Mesendoderm (in vitro differentiated cells): Measurements from ENCODE around the gene MSH2.
"Not testable (repeated sequence)": the region's sequence is repeated elsewhere in the genome, so short reads cannot be mapped to it uniquely, and the experiment has no call there.

Experiments
- DNase-seq: peaks from one replicate; pipeline ENCODE4 v3.0.0; 2013
- H2AK5ac ChIP-seq: 2 replicates; pipeline ENCODE4 v1.6.1; 2013; ENCODE audit warnings: low read length, inconsistent platforms
- H2BK120ac ChIP-seq: 2 replicates; pipeline ENCODE4 v1.6.1; 2013; ENCODE audit warnings: low read depth, mild to moderate bottlenecking, low read length, moderate library complexity, mixed read lengths
- H2BK15ac ChIP-seq: replicated peaks from 2 replicates; pipeline ENCODE4 v1.6.1; 2013; ENCODE audit warnings: low read depth, mild to moderate bottlenecking, moderate library complexity
- H2BK5ac ChIP-seq: 2 replicates; pipeline ENCODE4 v1.6.1; 2013; ENCODE audit warnings: low read length, inconsistent platforms
- H3K18ac ChIP-seq: 2 replicates; pipeline ENCODE4 v1.6.1; 2013; ENCODE audit warnings: mild to moderate bottlenecking, low read length, mixed read lengths
- H3K23ac ChIP-seq: one replicate; pipeline ENCODE4 v1.6.1; 2013; ENCODE audit warnings: low read length
- H3K27ac ChIP-seq: 2 replicates; pipeline ENCODE4 v1.5.1; 2013; ENCODE audit warnings: low read depth, mild to moderate bottlenecking, inconsistent platforms, low read length, moderate library complexity
- H3K27me3 ChIP-seq: 2 replicates; pipeline ENCODE4 v1.6.1; 2013; ENCODE audit warnings: low read length, control low read depth, mild to moderate bottlenecking, inconsistent platforms; ENCODE audit not compliant: insufficient read depth, poor library complexity
- H3K36me3 ChIP-seq: 2 replicates; pipeline ENCODE4 v1.6.1; 2013; ENCODE audit warnings: low read length, inconsistent platforms; ENCODE audit not compliant: control insufficient read depth, insufficient read depth
- H3K4ac ChIP-seq: one replicate; pipeline ENCODE4 v1.6.1; 2013; ENCODE audit warnings: low read depth, mild to moderate bottlenecking, low read length, moderate library complexity
- H3K4me1 ChIP-seq: 2 replicates; pipeline ENCODE4 v1.6.1; 2013; ENCODE audit warnings: low read depth, low read length, inconsistent platforms; ENCODE audit not compliant: control insufficient read depth
- H3K4me2 ChIP-seq: 2 replicates; pipeline ENCODE4 v1.6.1; 2013; ENCODE audit warnings: low read length
- H3K4me3 ChIP-seq: 2 replicates; pipeline ENCODE4 v1.5.1; 2013; ENCODE audit warnings: mild to moderate bottlenecking, low read length
- H3K56ac ChIP-seq: one replicate; pipeline ENCODE4 v1.6.1; 2013; ENCODE audit warnings: low read length
- H3K79me1 ChIP-seq: 2 replicates; pipeline ENCODE4 v1.6.1; 2013; ENCODE audit warnings: low read length, inconsistent platforms
- H3K79me2 ChIP-seq: 2 replicates; pipeline ENCODE4 v1.6.1; 2013; ENCODE audit warnings: mild to moderate bottlenecking, low read length; ENCODE audit not compliant: control insufficient read depth, insufficient read depth
- H3K9ac ChIP-seq: 2 replicates; pipeline ENCODE4 v1.6.1; 2013; ENCODE audit warnings: low read length, inconsistent platforms
- H4K5ac ChIP-seq: one replicate; pipeline ENCODE4 v1.6.1; 2013; ENCODE audit warnings: low read length
- H4K8ac ChIP-seq: one replicate; pipeline ENCODE4 v1.6.1; 2013; ENCODE audit warnings: low read depth, mild to moderate bottlenecking, control low read depth, low read length, moderate library complexity
- WGBS: extraction: QIAGEN DNeasy Blood & Tissue Kit; methylation state at CpG from one replicate; pipeline ENCODE4 v1.1.7; 2013; ENCODE audit warnings: low lambda C conversion rate, missing lambda C conversion rate; ENCODE audit not compliant: insufficient coverage; ENCODE audit errors: extremely low coverage; 5-methylcytosine and 5-hydroxymethylcytosine counted together

The MSH2 gene

GRCh38 chr2:47414682-47415458 is 11.9 kb downstream of the MSH2 start:
- no peak overlapping the region for H3K4me2 ChIP-seq
- no peaks in the 10 kb centered on the region for H3K79me1 ChIP-seq
- no CpG with 5 or more reads among the region's 7 CpGs for WGBS
- no peak overlapping the region for H3K4ac ChIP-seq
- DNase-seq: no peak
- peaks cover 5% of the 10 kb centered on the region for H3K36me3 ChIP-seq
- no peak overlapping the region for H2BK5ac ChIP-seq
- no peak overlapping the region for H3K23ac ChIP-seq
- H2BK120ac ChIP-seq: no peak overlapping the region
- H4K8ac ChIP-seq: no peak overlapping the region
- H2AK5ac ChIP-seq: no peak overlapping the region
- no peaks in the 10 kb centered on the region for H3K27me3 ChIP-seq
- H3K4me3 ChIP-seq: no peak overlapping the region
- H3K18ac ChIP-seq: no peak overlapping the region
- no peaks in the 10 kb centered on the region for H3K4me1 ChIP-seq
- peaks cover 3% of the 10 kb centered on the region for H3K79me2 ChIP-seq
- H4K5ac ChIP-seq: no peak overlapping the region
- no peak overlapping the region for H3K9ac ChIP-seq
- H3K27ac ChIP-seq: no peak overlapping the region
- no peak overlapping the region for H3K56ac ChIP-seq
- H2BK15ac ChIP-seq: no peak overlapping the region

- Histone ChIP-seq H2AK5ac (no peak overlapping the region), H3K4me3 (no peak overlapping the region), H3K9ac (no peak overlapping the region), H3K18ac (no peak overlapping the region), H3K27ac (no peak overlapping the region), H3K4me1 (no peaks in the 10 kb centered on the region), H3K36me3 (peaks cover 5% of the 10 kb centered on the region), H3K27me3 (no peaks in the 10 kb centered on the region), H3K56ac (no peak overlapping the region), H2BK120ac (no peak overlapping the region), H2BK15ac (no peak overlapping the region), H3K4ac (no peak overlapping the region), H3K79me1 (no peaks in the 10 kb centered on the region), H4K8ac (no peak overlapping the region), H3K79me2 (no peaks in the 10 kb centered on the region), H2BK5ac (no peak overlapping the region), H3K4me2 (no peak overlapping the region), H4K5ac (no peak overlapping the region), H3K23ac (no peak overlapping the region)
- no peak for DNase-seq
- WGBS: no CpG with 5 or more reads among the region's 2 CpGs
These were observed 17.3 kb downstream of the MSH2 start for GRCh38 chr2:47420214-47420613.

DNA sequence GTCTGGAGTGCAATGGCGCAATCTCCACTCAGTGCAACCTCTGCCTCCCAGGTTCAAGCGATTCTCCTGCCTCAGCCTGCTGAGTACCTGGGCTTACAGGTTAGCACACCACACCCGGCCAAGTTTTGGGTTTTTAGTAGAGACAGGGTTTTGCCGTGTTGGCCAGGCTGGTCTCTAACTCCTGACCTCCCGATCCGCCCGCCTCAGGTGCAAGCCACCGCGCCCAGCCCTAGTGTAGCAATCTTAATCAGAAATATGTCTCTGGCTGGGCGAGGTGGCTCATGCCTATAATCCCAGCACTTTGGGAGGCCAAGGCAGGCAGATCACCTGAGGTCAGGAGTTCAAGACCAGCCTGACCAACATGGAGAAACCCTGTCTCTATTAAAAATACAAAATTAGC is 17.7 kb downstream of the MSH2 start:
- not testable (repeated sequence) for H2BK15ac ChIP-seq, H3K36me3 ChIP-seq, H3K4me2 ChIP-seq, H3K79me2 ChIP-seq, H3K27ac ChIP-seq, H2BK120ac ChIP-seq, H3K4me1 ChIP-seq, DNase-seq, H3K4ac ChIP-seq, H2BK5ac ChIP-seq, H3K79me1 ChIP-seq, H4K5ac ChIP-seq, H4K8ac ChIP-seq, H3K23ac ChIP-seq, H3K9ac ChIP-seq, H2AK5ac ChIP-seq, H3K56ac ChIP-seq, H3K18ac ChIP-seq, H3K27me3 ChIP-seq, H3K4me3 ChIP-seq
- no CpG with 5 or more reads among the region's 10 CpGs for WGBS

DNA sequence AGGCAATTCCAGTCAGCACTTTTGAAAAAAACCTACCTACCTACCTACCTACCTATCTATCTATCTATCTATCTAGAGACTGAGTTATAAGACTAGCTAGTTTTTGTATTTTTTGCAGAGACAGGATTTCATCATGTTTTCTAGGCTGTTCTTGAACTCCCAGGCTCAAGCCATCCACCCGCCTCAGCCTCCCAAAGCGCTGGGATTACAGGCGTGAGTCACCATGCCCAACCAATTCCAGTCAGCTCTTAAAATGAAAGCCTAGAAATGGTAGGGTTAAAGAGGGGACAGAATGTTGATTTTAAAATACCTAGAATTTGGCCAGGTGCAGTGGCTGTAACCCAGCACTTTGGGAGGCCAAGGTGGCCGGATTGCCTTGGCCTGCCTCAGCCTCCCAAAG is 19.1 kb downstream of the MSH2 start:
- Histone ChIP-seq H2AK5ac (no peak overlapping the region), H2BK15ac (no peak overlapping the region), H3K4ac (no peak overlapping the region), H3K9ac (no peak overlapping the region), H3K4me3 (no peak overlapping the region), H3K18ac (no peak overlapping the region), H3K36me3 (peaks cover 3% of the 10 kb centered on the region), H3K56ac (no peak overlapping the region), H3K27me3 (no peaks in the 10 kb centered on the region), H4K8ac (no peak overlapping the region), H3K23ac (no peak overlapping the region), H4K5ac (no peak overlapping the region), H3K4me1 (no peaks in the 10 kb centered on the region), H3K79me2 (no peaks in the 10 kb centered on the region), H3K79me1 (no peaks in the 10 kb centered on the region), H2BK5ac (no peak overlapping the region), H3K27ac (no peak overlapping the region), H2BK120ac (no peak overlapping the region), H3K4me2 (no peak overlapping the region)
- whole genome bisulfite sequencing: no CpG with 5 or more reads among the region's 4 CpGs
- DNase-seq: no peak

- no peak overlapping the region for H3K4me2 ChIP-seq
- no peak overlapping the region for H4K8ac ChIP-seq
- no peaks in the 10 kb centered on the region for H3K27me3 ChIP-seq
- no peaks in the 10 kb centered on the region for H3K4me1 ChIP-seq
- no peaks in the 10 kb centered on the region for H3K79me2 ChIP-seq
- no peak overlapping the region for H2BK15ac ChIP-seq
- no peak overlapping the region for H3K23ac ChIP-seq
- no peak overlapping the region for H3K4ac ChIP-seq
- H3K56ac ChIP-seq: no peak overlapping the region
- no peaks in the 10 kb centered on the region for H3K79me1 ChIP-seq
- no peak overlapping the region for H3K4me3 ChIP-seq
- no peak overlapping the region for H2AK5ac ChIP-seq
- H2BK120ac ChIP-seq: no peak overlapping the region
- peak; percentile 21 for DNase-seq
- WGBS: no CpG with 5 or more reads among the region's 2 CpGs
- H3K27ac ChIP-seq: no peak overlapping the region
- H4K5ac ChIP-seq: no peak overlapping the region
- H3K18ac ChIP-seq: no peak overlapping the region
- H3K36me3 ChIP-seq: peaks cover 3% of the 10 kb centered on the region
- no peak overlapping the region for H2BK5ac ChIP-seq
- H3K9ac ChIP-seq: no peak overlapping the region
These were observed 19.6 kb downstream of the MSH2 start for GRCh38 chr2:47422560-47422959.

- Histone ChIP-seq H3K79me1 (no peaks in the 10 kb centered on the region), H3K23ac (no peak overlapping the region), H2BK15ac (no peak overlapping the region), H3K4me1 (no peaks in the 10 kb centered on the region), H3K36me3 (peaks cover 10% of the 10 kb centered on the region), H2BK5ac (no peak overlapping the region), H3K4ac (no peak overlapping the region), H3K4me2 (no peak overlapping the region), H2BK120ac (no peak overlapping the region), H4K5ac (no peak overlapping the region), H3K27me3 (no peaks in the 10 kb centered on the region), H3K27ac (no peak overlapping the region), H3K18ac (no peak overlapping the region), H3K56ac (no peak overlapping the region), H3K79me2 (no peaks in the 10 kb centered on the region), H3K9ac (no peak overlapping the region), H2AK5ac (no peak overlapping the region), H4K8ac (no peak overlapping the region), H3K4me3 (no peak overlapping the region)
- WGBS: no CpG with 5 or more reads among the region's 4 CpGs
- no peak for DNase-seq
These were observed 23.8 kb downstream of the MSH2 start for GRCh38 chr2:47426786-47427185.
